ENCODE measurements around the gene PRUNE2.

Gene PRUNE2

DNA sequence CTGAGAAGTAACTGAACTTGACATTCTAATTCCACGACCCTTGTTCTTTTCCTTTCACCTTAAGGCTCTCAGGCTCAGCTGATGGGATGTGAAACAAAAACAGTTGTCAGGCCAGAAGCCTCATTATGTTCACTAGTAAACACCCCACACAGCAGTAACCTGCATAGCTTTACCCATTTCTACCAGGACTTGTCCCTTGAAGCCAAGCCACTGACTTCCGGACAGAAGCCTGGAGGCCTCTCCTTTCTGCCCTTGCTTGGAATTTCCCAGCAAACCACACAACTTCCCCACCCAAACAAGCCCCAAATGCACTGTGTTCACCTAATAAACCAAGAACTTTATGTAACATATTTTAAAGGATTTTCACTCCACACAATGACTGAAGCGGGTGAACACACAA, 19.6 kb downstream of the PRUNE2 start:
- peak overlapping the region; percentile 32 for H3K9ac ChIP-seq (ENCODE audit: low read depth, low read length)
- no peaks in the 10 kb centered on the region for H3K9me3 ChIP-seq (replicated peaks; ENCODE audit: low read length)
- no peaks in the 10 kb centered on the region for H3K36me3 ChIP-seq (ENCODE audit: insufficient read depth, low read length)

DNA sequence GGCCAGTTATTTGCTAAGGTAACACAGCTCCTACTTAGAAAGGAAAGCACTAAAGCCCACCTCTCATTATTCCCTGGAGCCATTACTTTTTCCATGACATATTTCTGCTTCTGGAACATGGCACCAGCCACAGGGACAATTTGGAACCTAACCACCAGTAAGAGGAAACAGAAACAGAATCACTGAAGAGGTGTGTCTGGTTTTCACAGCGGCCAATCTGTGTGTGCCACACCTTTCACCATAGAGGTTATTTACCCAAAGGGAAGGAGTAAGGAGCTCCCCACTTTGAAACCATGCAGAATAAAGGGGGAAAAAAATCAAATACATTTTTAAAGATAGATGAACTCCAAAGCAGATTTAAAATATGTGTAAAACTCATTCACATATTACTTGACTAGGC, 21.1 kb downstream of the PRUNE2 start:
- peaks cover 21% of the 10 kb centered on the region for H3K4me1 ChIP-seq (ENCODE audit: control insufficient read depth, insufficient read depth, low read length)
- no peaks in the 10 kb centered on the region for H3K9me3 ChIP-seq (replicated peaks; ENCODE audit: low read length)
- H3K9ac ChIP-seq (ENCODE audit: low read depth, low read length), result no peak overlapping the region
- H3K36me3 ChIP-seq (ENCODE audit: insufficient read depth, low read length), result no peaks in the 10 kb centered on the region
- no peak overlapping the region for H3K4me3 ChIP-seq (ENCODE audit: low read length)
- no peak overlapping the region for H3K4me2 ChIP-seq (ENCODE audit: low read length)
- H3K27me3 ChIP-seq (ENCODE audit: control insufficient read depth, insufficient read depth, low read length), result no peaks in the 10 kb centered on the region

More for the DNA sequence above, 19.6 kb downstream of the PRUNE2 start:
- Histone ChIP-seq H3K4me3 (ENCODE audit: low read length) (no peak overlapping the region), H3K4me2 (ENCODE audit: low read length) (no peak overlapping the region), H3K4me1 (ENCODE audit: control insufficient read depth, insufficient read depth, low read length) (peaks cover 21% of the 10 kb centered on the region), H3K27me3 (ENCODE audit: control insufficient read depth, insufficient read depth, low read length) (no peaks in the 10 kb centered on the region)

DNA sequence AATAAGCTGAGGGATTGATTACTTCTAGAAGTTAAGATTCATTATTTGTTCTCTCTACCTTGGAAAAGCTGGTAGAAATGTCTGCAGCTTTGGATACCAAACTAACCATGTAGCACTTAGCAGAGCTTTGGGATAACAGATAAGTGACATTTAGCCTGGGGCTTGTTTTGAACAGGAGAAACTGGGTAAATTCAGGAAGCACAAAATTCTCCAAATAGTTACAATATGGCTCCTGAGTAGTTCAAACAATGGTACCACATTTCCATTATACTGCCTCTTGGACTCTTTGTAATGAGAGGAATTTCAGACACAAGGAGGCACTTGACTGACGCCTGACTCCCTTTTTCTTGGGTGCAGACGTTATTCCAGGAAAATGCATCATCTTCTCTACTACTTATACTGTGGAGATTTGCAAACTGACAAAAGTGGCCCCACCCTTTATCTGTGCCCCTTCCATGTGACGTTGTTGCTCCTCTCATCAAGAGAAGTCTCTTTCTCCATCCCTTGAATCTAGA, 22.5 kb downstream of the PRUNE2 start:
- Histone ChIP-seq H3K9ac (ENCODE audit: low read depth, low read length) (no peak overlapping the region), H3K4me3 (ENCODE audit: low read length) (no peak overlapping the region), H3K36me3 (ENCODE audit: insufficient read depth, low read length) (no peaks in the 10 kb centered on the region), H3K4me2 (ENCODE audit: low read length) (no peak overlapping the region), H3K4me1 (ENCODE audit: control insufficient read depth, insufficient read depth, low read length) (peaks cover 21% of the 10 kb centered on the region), H3K27me3 (ENCODE audit: control insufficient read depth, insufficient read depth, low read length) (no peaks in the 10 kb centered on the region), H3K9me3 (replicated peaks; ENCODE audit: low read length) (no peaks in the 10 kb centered on the region)

DNA sequence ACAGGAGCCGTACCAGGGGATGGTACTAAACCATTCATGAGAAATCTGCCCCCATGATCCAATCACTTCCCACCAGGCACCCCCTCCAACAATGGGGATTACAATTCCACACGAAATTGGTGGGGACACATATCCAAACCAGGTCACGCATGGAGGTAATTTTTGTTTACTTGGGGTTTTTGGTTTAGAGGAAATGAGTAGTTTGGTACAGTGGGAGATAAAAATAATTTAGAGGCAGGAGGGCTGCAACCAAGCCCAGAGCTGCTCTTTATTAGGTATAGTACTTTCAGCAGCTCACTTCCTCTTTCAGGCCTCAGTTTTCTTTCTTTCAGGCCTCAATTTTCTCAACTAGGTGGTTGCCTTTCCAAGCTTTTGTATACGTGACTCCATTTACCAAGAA, 23.2 kb downstream of the PRUNE2 start:
- no peak overlapping the region for H3K4me2 ChIP-seq (ENCODE audit: low read length)
- H3K9me3 ChIP-seq (replicated peaks; ENCODE audit: low read length), result no peaks in the 10 kb centered on the region
- peaks cover 22% of the 10 kb centered on the region for H3K4me1 ChIP-seq (ENCODE audit: control insufficient read depth, insufficient read depth, low read length)
- no peak overlapping the region for H3K9ac ChIP-seq (ENCODE audit: low read depth, low read length)
- no peak overlapping the region for H3K4me3 ChIP-seq (ENCODE audit: low read length)
- H3K36me3 ChIP-seq (ENCODE audit: insufficient read depth, low read length), result no peaks in the 10 kb centered on the region
- no peaks in the 10 kb centered on the region for H3K27me3 ChIP-seq (ENCODE audit: control insufficient read depth, insufficient read depth, low read length)

DNA sequence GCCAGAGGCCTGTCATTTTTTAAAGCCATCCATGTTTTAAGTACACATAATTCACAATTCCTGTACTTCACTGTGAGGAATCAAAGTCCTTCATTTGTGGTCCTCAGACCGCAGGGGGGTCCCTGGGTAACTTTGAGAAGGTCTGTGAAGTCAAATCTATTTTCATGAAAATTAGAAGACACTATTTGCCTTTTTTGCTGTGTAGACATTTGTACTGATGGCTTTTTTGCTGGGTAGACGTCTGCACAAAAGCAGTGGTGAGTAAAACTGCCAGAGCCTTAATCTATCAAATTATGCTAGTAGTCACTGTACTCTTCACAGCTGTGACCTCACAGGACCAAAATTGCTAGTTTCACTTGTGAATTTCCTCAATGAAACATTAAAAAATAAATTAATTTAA, 25.7 kb downstream of the PRUNE2 start:
- Histone ChIP-seq H3K4me3 (ENCODE audit: low read length) (no peak overlapping the region), H3K9ac (ENCODE audit: low read depth, low read length) (no peak overlapping the region), H3K9me3 (replicated peaks; ENCODE audit: low read length) (no peaks in the 10 kb centered on the region), H3K27me3 (ENCODE audit: control insufficient read depth, insufficient read depth, low read length) (no peaks in the 10 kb centered on the region), H3K4me1 (ENCODE audit: control insufficient read depth, insufficient read depth, low read length) (peaks cover 23% of the 10 kb centered on the region), H3K4me2 (ENCODE audit: low read length) (no peak overlapping the region), H3K36me3 (ENCODE audit: insufficient read depth, low read length) (no peaks in the 10 kb centered on the region)

GRCh38 chr9:76878933-76879332, 27.0 kb downstream of the PRUNE2 start:
- Histone ChIP-seq H3K27me3 (ENCODE audit: control insufficient read depth, insufficient read depth, low read length) (no peaks in the 10 kb centered on the region), H3K4me3 (ENCODE audit: low read length) (no peak overlapping the region)

GRCh38 chr9:76877961-76878360, 28.0 kb downstream of the PRUNE2 start:
- H3K9ac ChIP-seq (ENCODE audit: low read depth, low read length), result no peak overlapping the region
- no peak overlapping the region for H3K4me3 ChIP-seq (ENCODE audit: low read length)
- no peaks in the 10 kb centered on the region for H3K9me3 ChIP-seq (replicated peaks; ENCODE audit: low read length)
- no peak overlapping the region for H3K4me2 ChIP-seq (ENCODE audit: low read length)
- H3K36me3 ChIP-seq (ENCODE audit: insufficient read depth, low read length), result no peaks in the 10 kb centered on the region
- peaks cover 37% of the 10 kb centered on the region for H3K4me1 ChIP-seq (ENCODE audit: control insufficient read depth, insufficient read depth, low read length)
- no peaks in the 10 kb centered on the region for H3K27me3 ChIP-seq (ENCODE audit: control insufficient read depth, insufficient read depth, low read length)

More at GRCh38 chr9:76878933-76879332, 27.0 kb downstream of the PRUNE2 start:
- Histone ChIP-seq H3K36me3 (ENCODE audit: insufficient read depth, low read length) (no peaks in the 10 kb centered on the region), H3K4me2 (ENCODE audit: low read length) (no peak overlapping the region), H3K9ac (ENCODE audit: low read depth, low read length) (no peak overlapping the region), H3K9me3 (replicated peaks; ENCODE audit: low read length) (no peaks in the 10 kb centered on the region), H3K4me1 (ENCODE audit: control insufficient read depth, insufficient read depth, low read length) (peaks cover 27% of the 10 kb centered on the region)

DNA sequence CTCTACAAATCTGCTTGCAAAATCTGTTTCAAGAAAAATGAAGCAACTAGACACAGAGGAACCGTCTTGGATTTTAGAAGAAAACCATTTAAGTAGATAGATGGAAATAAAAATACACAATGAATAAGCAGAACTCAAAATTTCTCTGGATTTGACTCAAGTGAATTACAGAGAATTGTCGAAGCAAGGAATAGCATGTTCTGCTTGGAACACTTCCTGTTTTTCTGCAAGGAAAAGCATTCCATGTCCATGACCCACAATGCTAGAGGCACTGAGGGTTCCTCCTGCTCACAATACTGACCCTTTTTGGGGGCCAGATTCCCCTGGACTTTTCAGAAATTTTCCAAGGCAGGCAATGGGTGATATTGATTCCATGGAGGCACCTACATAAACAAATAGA, 29.8 kb downstream of the PRUNE2 start:
- H3K9me3 ChIP-seq (replicated peaks; ENCODE audit: low read length), result no peaks in the 10 kb centered on the region
- H3K36me3 ChIP-seq (ENCODE audit: insufficient read depth, low read length), result no peaks in the 10 kb centered on the region
- H3K4me1 ChIP-seq (ENCODE audit: control insufficient read depth, insufficient read depth, low read length), result peaks cover 44% of the 10 kb centered on the region
- peak overlapping the region; percentile 55 for H3K4me2 ChIP-seq (ENCODE audit: low read length)
- no peaks in the 10 kb centered on the region for H3K27me3 ChIP-seq (ENCODE audit: control insufficient read depth, insufficient read depth, low read length)
- peak overlapping the region; percentile 8 for H3K4me3 ChIP-seq (ENCODE audit: low read length)
- H3K9ac ChIP-seq (ENCODE audit: low read depth, low read length), result peak overlapping the region; percentile 25

DNA sequence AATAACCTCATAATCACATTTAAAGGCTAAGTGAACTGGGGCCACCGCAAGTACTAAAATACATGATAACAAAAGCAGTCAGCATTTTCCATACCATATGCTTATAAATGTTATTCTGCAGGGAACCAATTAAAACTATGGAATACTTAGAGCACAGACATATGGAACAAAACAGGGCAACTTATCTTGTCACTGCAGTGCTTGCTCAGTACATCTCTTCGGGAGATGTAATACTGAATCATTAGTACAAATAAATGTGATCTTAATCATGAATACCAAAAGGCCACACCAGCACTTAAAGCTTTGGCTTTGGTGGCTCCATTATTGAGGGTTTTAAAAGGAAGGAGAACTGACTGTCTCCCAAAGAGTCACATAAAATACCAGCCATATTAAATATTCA, 32.1 kb downstream of the PRUNE2 start:
- Histone ChIP-seq H3K9ac (ENCODE audit: low read depth, low read length) (peak overlapping the region; percentile 45), H3K27me3 (ENCODE audit: control insufficient read depth, insufficient read depth, low read length) (no peaks in the 10 kb centered on the region), H3K4me2 (ENCODE audit: low read length) (peak overlapping the region; percentile 67), H3K4me1 (ENCODE audit: control insufficient read depth, insufficient read depth, low read length) (peaks cover 44% of the 10 kb centered on the region), H3K36me3 (ENCODE audit: insufficient read depth, low read length) (no peaks in the 10 kb centered on the region), H3K9me3 (replicated peaks; ENCODE audit: low read length) (no peaks in the 10 kb centered on the region), H3K4me3 (ENCODE audit: low read length) (peak overlapping the region; percentile 26)

DNA sequence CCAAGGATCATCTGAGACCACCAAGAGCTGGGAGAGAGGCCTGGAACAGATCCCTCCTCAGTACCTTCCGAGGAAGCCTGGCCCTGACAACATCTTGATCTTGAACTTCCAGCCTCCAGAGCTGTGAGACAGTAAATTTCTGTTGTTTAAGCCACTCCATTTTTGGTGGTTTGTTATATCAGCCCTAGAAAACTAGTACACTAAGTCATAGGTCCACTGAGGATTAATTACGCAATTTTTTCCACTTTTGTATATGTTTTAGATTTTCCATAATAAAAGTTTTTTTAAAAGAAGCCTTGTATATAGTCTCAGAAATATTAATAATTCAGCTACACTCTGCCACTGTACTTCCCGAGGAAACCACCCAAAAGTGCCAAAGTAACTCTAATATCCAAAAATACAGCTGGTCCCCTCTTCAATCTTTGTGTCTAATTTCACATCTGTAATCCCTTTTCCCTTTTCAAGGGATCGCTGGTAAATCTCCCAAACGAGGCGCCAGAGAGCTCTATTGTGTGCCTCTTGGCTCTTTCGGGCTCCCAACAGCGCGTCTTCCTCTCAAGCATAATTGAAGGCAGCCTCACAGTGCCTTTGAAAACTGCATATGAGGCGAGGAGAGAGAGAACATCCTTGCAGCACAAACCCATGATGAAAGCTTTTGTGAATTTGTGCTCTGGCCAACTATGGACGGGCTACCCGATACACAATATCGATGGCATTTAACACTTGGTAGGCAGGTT, 32.7 kb downstream of the PRUNE2 start:
- H3K9ac ChIP-seq (ENCODE audit: low read depth, low read length), result peak overlapping the region; percentile 45

DNA sequence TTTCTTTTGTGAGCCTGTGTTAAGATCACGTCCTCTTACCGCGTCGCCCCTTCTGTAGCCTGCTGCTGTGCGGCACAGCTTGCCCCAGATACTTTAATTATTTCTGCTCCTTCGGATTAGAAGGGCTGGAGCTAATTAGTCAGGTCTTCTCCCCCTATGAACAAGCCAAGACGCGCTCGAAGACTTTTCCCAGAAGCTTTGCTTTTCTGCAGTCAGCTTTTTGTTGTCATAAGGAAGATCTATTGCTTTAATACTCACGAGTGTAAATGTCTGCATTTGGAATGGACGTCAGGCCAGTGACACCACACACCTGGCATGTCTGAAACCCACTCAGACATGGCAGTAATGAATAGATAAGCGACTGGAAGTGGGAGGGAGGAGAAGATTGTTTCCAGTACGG, 37.0 kb downstream of the PRUNE2 start:
- no peak overlapping the region for H3K4me2 ChIP-seq (ENCODE audit: low read length)
- no peaks in the 10 kb centered on the region for H3K36me3 ChIP-seq (ENCODE audit: insufficient read depth, low read length)
- H3K27me3 ChIP-seq (ENCODE audit: control insufficient read depth, insufficient read depth, low read length), result no peaks in the 10 kb centered on the region
- H3K9me3 ChIP-seq (replicated peaks; ENCODE audit: low read length), result no peaks in the 10 kb centered on the region
- H3K4me1 ChIP-seq (ENCODE audit: control insufficient read depth, insufficient read depth, low read length), result peaks cover 42% of the 10 kb centered on the region
- no peak overlapping the region for H3K9ac ChIP-seq (ENCODE audit: low read depth, low read length)
- H3K4me3 ChIP-seq (ENCODE audit: low read length), result no peak overlapping the region

More for the DNA sequence above, 32.7 kb downstream of the PRUNE2 start:
- Histone ChIP-seq H3K27me3 (ENCODE audit: control insufficient read depth, insufficient read depth, low read length) (no peaks in the 10 kb centered on the region), H3K4me1 (ENCODE audit: control insufficient read depth, insufficient read depth, low read length) (peaks cover 43% of the 10 kb centered on the region), H3K9me3 (replicated peaks; ENCODE audit: low read length) (no peaks in the 10 kb centered on the region), H3K36me3 (ENCODE audit: insufficient read depth, low read length) (no peaks in the 10 kb centered on the region), H3K4me2 (ENCODE audit: low read length) (peak overlapping the region; percentile 67), H3K4me3 (ENCODE audit: low read length) (peak overlapping the region; percentile 26)

GRCh38 chr9:76866689-76867088, 39.2 kb downstream of the PRUNE2 start:
- Histone ChIP-seq H3K4me3 (ENCODE audit: low read length) (peak overlapping the region; percentile 46), H3K27me3 (ENCODE audit: control insufficient read depth, insufficient read depth, low read length) (no peaks in the 10 kb centered on the region), H3K36me3 (ENCODE audit: insufficient read depth, low read length) (no peaks in the 10 kb centered on the region), H3K4me2 (ENCODE audit: low read length) (peak overlapping the region; percentile 69), H3K9ac (ENCODE audit: low read depth, low read length) (peak overlapping the region; percentile 69), H3K9me3 (replicated peaks; ENCODE audit: low read length) (no peaks in the 10 kb centered on the region), H3K4me1 (ENCODE audit: control insufficient read depth, insufficient read depth, low read length) (peaks cover 26% of the 10 kb centered on the region)

All from skeletal muscle satellite cell (primary cell).